Left kidney (tissue), 8 donors: ENCODE measurements around the gene PLAC8L1. TPM values are rescaled to one million over a fixed set of nuclear protein-coding genes. Genes with fewer than 3 reads are reported as not detected.
"Not testable (repeated sequence)": the region's sequence is repeated elsewhere in the genome, so short reads cannot be mapped to it uniquely, and the experiment has no call there.

ENCODE experiments used
- DNase-seq: peaks from one replicate; pipeline ENCODE4 v3.0.0-alpha.2; 2013
- long read RNA-seq, 8 donors: transcript quantifications; one replicate each; lab custom pipeline, GENCODE V29; 2026
- polyA plus RNA-seq: library from polyadenylated mRNA; unstranded; fragments of 120-200 nt; gene quantifications from one replicate; pipeline ENCODE4 v1.2.1, GENCODE V29; 2013; ENCODE audit not compliant: insufficient read length

The PLAC8L1 gene
- polyA plus RNA-seq: 2.4 TPM
- long read RNA-seq, donor 1: 0 reads
- long read RNA-seq, donor 2: 0 reads
- long read RNA-seq, donor 3: 0 reads
- long read RNA-seq, donor 4: 0 reads
- long read RNA-seq, donor 5: 0 reads
- long read RNA-seq, donor 6: 0 reads
- long read RNA-seq, donor 7: 0 reads
- long read RNA-seq, donor 8: 0 reads

- no peak for DNase-seq
Measured at GRCh38 chr5:146105477-146105876, at the start of gene PLAC8L1. Gene PLAC8L1 (minus strand): TSS chr5:146105577. CDS start chr5:146104311, 1,266 bp downstream.

GRCh38 chr5:146151970-146152369 lies 46.6 kb upstream of the PLAC8L1 start:
- DNase-seq: no peak

GRCh38 chr5:146137967-146138403 lies 32.6 kb upstream of the PLAC8L1 start:
- no peak for DNase-seq

- DNase-seq: peak; percentile 33
Measured at GRCh38 chr5:146130440-146131045, 25.2 kb upstream of the PLAC8L1 start.

GRCh38 chr5:146126068-146126467 lies 20.7 kb upstream of the PLAC8L1 start:
- DNase-seq: no peak

GRCh38 chr5:146124580-146124979 lies 19.2 kb upstream of the PLAC8L1 start:
- DNase-seq: no peak

GRCh38 chr5:146121451-146121850 lies 16.1 kb upstream of the PLAC8L1 start:
- not testable (repeated sequence) for DNase-seq

GRCh38 chr5:146118322-146118721 lies 12.9 kb upstream of the PLAC8L1 start:
- DNase-seq: no peak

- not testable (repeated sequence) for DNase-seq
Measured at GRCh38 chr5:146117216-146117615, 11.8 kb upstream of the PLAC8L1 start.

- no peak for DNase-seq
Measured at GRCh38 chr5:146116361-146116760, 11.0 kb upstream of the PLAC8L1 start.

GRCh38 chr5:146112476-146112875 lies 7.1 kb upstream of the PLAC8L1 start:
- DNase-seq: no peak

- DNase-seq: no peak
Measured at GRCh38 chr5:146111409-146111808, 6.0 kb upstream of the PLAC8L1 start.

- DNase-seq: no peak
Measured at GRCh38 chr5:146109379-146109778, 4.0 kb upstream of the PLAC8L1 start.

- not testable (repeated sequence) for DNase-seq
Measured at GRCh38 chr5:146108870-146109269, 3.5 kb upstream of the PLAC8L1 start.

GRCh38 chr5:146107901-146108300 lies 2.5 kb upstream of the PLAC8L1 start:
- no peak for DNase-seq

- DNase-seq: no peak
Measured at GRCh38 chr5:146103594-146103993, 1.8 kb downstream of the PLAC8L1 start.

- no peak for DNase-seq
Measured at GRCh38 chr5:146101646-146102045, 3.7 kb downstream of the PLAC8L1 start.

- no peak for DNase-seq
Measured at GRCh38 chr5:146098047-146098446, 7.3 kb downstream of the PLAC8L1 start.

GRCh38 chr5:146091881-146092280 lies 13.5 kb downstream of the PLAC8L1 start:
- no peak for DNase-seq

- no peak for DNase-seq
Measured at GRCh38 chr5:146089287-146089686, 16.1 kb downstream of the PLAC8L1 start.

GRCh38 chr5:146088098-146088497 lies 17.3 kb downstream of the PLAC8L1 start:
- no peak for DNase-seq

GRCh38 chr5:146084376-146084775 lies 21.0 kb downstream of the PLAC8L1 start:
- DNase-seq: no peak

GRCh38 chr5:146082798-146083197 lies 22.6 kb downstream of the PLAC8L1 start:
- no peak for DNase-seq

- peak; percentile 50 for DNase-seq
Measured at GRCh38 chr5:146081556-146081955, 23.8 kb downstream of the PLAC8L1 start.
